IMR-90 (cell line): ENCODE measurements around the gene MTHFS. TPM values are rescaled to one million over a fixed set of nuclear protein-coding genes. Genes with fewer than 3 reads are reported as not detected.

ENCODE experiments used
- ATAC-seq: fragments of 200-7000 bp; cut with Tn5 transposase; 2 replicates; pipeline ENCODE4 v1.9.1; 2020; ENCODE audit warnings: low read depth, mild to moderate bottlenecking, moderate library complexity
- BruUV-seq: library from RNA; stranded (reverse); fragments of 400-500 nt; replicated peaks from 2 replicates; lab custom pipeline; 2021; lab: Mats Ljungman, UMichigan
- CTCF ChIA-PET: fragments of 300-600 bp; formaldehyde crosslinking; extraction: SDS; loops from one replicate; lab custom pipeline; 2021; ENCODE audit warnings: antibody characterized with exemption; lab: Yijun Ruan, JAX
- POLR2A ChIA-PET: fragments of 300-600 bp; sonication (Branson Sonifier 250); formaldehyde crosslinking; loops from one replicate; lab custom pipeline; 2022; ENCODE audit warnings: antibody characterized with exemption; ENCODE audit not compliant: unreplicated experiment; lab: Charles Lee
- DNase-seq: peaks from one replicate; pipeline ENCODE4 v3.0.0; 2013
- H2AFZ ChIP-seq: replicated peaks from 2 replicates; pipeline ENCODE3; 2013; ENCODE audit warnings: low read length, mild to moderate bottlenecking; ENCODE audit not compliant: poor library complexity
- H2AK5ac ChIP-seq: 2 replicates; pipeline ENCODE4 v1.6.1; 2013; ENCODE audit warnings: low read depth, low read length, inconsistent platforms
- H2AK9ac ChIP-seq: replicated peaks from 2 replicates; pipeline ENCODE3; 2013; ENCODE audit warnings: mild to moderate bottlenecking, low read depth, low read length, moderate library complexity; ENCODE audit not compliant: poor library complexity
- H2BK120ac ChIP-seq: 2 replicates; pipeline ENCODE4 v1.6.1; 2013; ENCODE audit warnings: low read depth, low read length, inconsistent platforms
- H2BK15ac ChIP-seq: 3 replicates; pipeline ENCODE4 v1.6.1; 2013; ENCODE audit warnings: low read depth, low read length, inconsistent platforms
- H2BK20ac ChIP-seq: 2 replicates; pipeline ENCODE4 v1.6.1; 2013; ENCODE audit warnings: low read depth, mild to moderate bottlenecking, inconsistent platforms, low read length, moderate library complexity
- H2BK5ac ChIP-seq: 2 replicates; pipeline ENCODE4 v1.6.1; 2013; ENCODE audit warnings: mild to moderate bottlenecking, low read depth, low read length, inconsistent platforms; ENCODE audit not compliant: poor library complexity, severe bottlenecking
- H3K14ac ChIP-seq: replicated peaks from 2 replicates; pipeline ENCODE4 v1.6.1; 2013; ENCODE audit warnings: low read depth, low read length, inconsistent platforms
- H3K18ac ChIP-seq: 2 replicates; pipeline ENCODE4 v1.6.1; 2013; ENCODE audit warnings: low read depth, low read length, control low read depth
- H3K23ac ChIP-seq: 2 replicates; pipeline ENCODE4 v1.6.1; 2013; ENCODE audit warnings: low read depth, low read length, inconsistent platforms
- H3K27ac ChIP-seq: 2 replicates; pipeline ENCODE4 v1.5.1; 2013; ENCODE audit warnings: mild to moderate bottlenecking, control low read depth, low read length; ENCODE audit not compliant: insufficient read depth
- H3K27me3 ChIP-seq: 2 replicates; pipeline ENCODE4 v1.6.1; 2013; ENCODE audit warnings: low read length; ENCODE audit not compliant: control insufficient read depth, insufficient read depth
- H3K36me3 ChIP-seq: 2 replicates; pipeline ENCODE4 v1.6.1; 2013; ENCODE audit warnings: low read length, mixed read lengths; ENCODE audit not compliant: control insufficient read depth, insufficient read depth
- H3K4ac ChIP-seq: 2 replicates; pipeline ENCODE4 v1.6.1; 2013; ENCODE audit warnings: low read depth, low read length, inconsistent platforms
- H3K4me1 ChIP-seq: 2 replicates; pipeline ENCODE4 v1.6.1; 2013; ENCODE audit warnings: low read length, mixed read lengths; ENCODE audit not compliant: control insufficient read depth, insufficient read depth
- H3K4me2 ChIP-seq: 2 replicates; pipeline ENCODE4 v1.6.1; 2013; ENCODE audit warnings: low read depth, mild to moderate bottlenecking, control low read depth, low read length, moderate library complexity
- H3K4me3 ChIP-seq: 2 replicates; pipeline ENCODE4 v1.5.1; 2013; ENCODE audit warnings: low read depth, mild to moderate bottlenecking, control low read depth, low read length, moderate library complexity; ENCODE audit not compliant: insufficient read depth
- H3K56ac ChIP-seq: 2 replicates; pipeline ENCODE4 v1.6.1; 2013; ENCODE audit warnings: low read length, inconsistent platforms; ENCODE audit not compliant: insufficient read depth; ENCODE audit errors: extremely low read depth
- H3K79me1 ChIP-seq, 2 experiments: 2 replicates each; pipeline ENCODE4 v1.6.1; 2013; ENCODE audit warnings: low read length in 2 of 2, inconsistent platforms in 1 of 2, low read depth in 1 of 2
- H3K9ac ChIP-seq: 2 replicates; pipeline ENCODE4 v1.6.1; 2013; ENCODE audit warnings: low read depth, low read length, control low read depth
- H3K9me1 ChIP-seq: 2 replicates; pipeline ENCODE4 v1.6.1; 2013; ENCODE audit warnings: low read length, inconsistent platforms; ENCODE audit not compliant: insufficient read depth
- H3K9me3 ChIP-seq: 2 replicates; pipeline ENCODE4 v1.6.1; 2013; ENCODE audit warnings: low read length; ENCODE audit not compliant: control insufficient read depth, insufficient read depth
- H4K20me1 ChIP-seq: 2 replicates; pipeline ENCODE4 v1.6.1; 2013; ENCODE audit warnings: low read length, inconsistent platforms; ENCODE audit not compliant: insufficient read depth
- H4K5ac ChIP-seq: 2 replicates; pipeline ENCODE4 v1.6.1; 2013; ENCODE audit warnings: mild to moderate bottlenecking, low read depth, low read length, control low read depth
- H4K8ac ChIP-seq, 2 experiments: 2 replicates each; pipeline ENCODE4 v1.6.1; 2013; ENCODE audit warnings: low read depth in 2 of 2, low read length in 2 of 2, control low read depth in 1 of 2, inconsistent platforms in 1 of 2
- H4K91ac ChIP-seq: 2 replicates; pipeline ENCODE4 v1.6.1; 2013; ENCODE audit warnings: low read depth, low read length, inconsistent platforms; ENCODE audit not compliant: insufficient read depth
- BHLHE40 ChIP-seq: fragments of 150-350 bp; IDR thresholded peaks from 2 replicates; pipeline ENCODE4 v1.6.1; 2016; ENCODE audit warnings: mild to moderate bottlenecking, low read depth, low read length
- CEBPB ChIP-seq: IDR thresholded peaks from 2 replicates; pipeline ENCODE4 v1.6.1; 2012; ENCODE audit warnings: low read depth, low read length, improper control_type of control experiment
- CHD1 ChIP-seq: IDR thresholded peaks from 2 replicates; pipeline ENCODE4 v1.6.1; 2012; ENCODE audit warnings: low read depth, low read length, improper control_type of control experiment
- FOS ChIP-seq: fragments of 150-350 bp; IDR thresholded peaks from 2 replicates; pipeline ENCODE4 v1.6.1; 2016; ENCODE audit warnings: low read depth, low read length
- MAFK ChIP-seq: IDR thresholded peaks from 2 replicates; pipeline ENCODE4 v1.6.1; 2012; ENCODE audit warnings: low read depth, low read length, improper control_type of control experiment
- MAZ ChIP-seq: IDR thresholded peaks from 2 replicates; pipeline ENCODE4 v1.6.1; 2012; ENCODE audit warnings: low read depth, mild to moderate bottlenecking, low read length, improper control_type of control experiment, moderate library complexity, borderline replicate concordance
- MXI1 ChIP-seq: IDR thresholded peaks from 2 replicates; pipeline ENCODE4 v1.6.1; 2012; ENCODE audit warnings: low read depth, mild to moderate bottlenecking, low read length, moderate library complexity, borderline replicate concordance
- NFE2L2 ChIP-seq: fragments of 150-350 bp; IDR thresholded peaks from 2 replicates; pipeline ENCODE4 v1.6.1; 2016; ENCODE audit warnings: low read depth, mild to moderate bottlenecking, low read length
- POLR2A ChIP-seq: IDR thresholded peaks from 2 replicates; pipeline ENCODE4 v1.6.1; 2012; ENCODE audit warnings: mild to moderate bottlenecking, low read depth, low read length
- RAD21 ChIP-seq: IDR thresholded peaks from 2 replicates; pipeline ENCODE4 v1.6.1; 2012; ENCODE audit warnings: low read length, improper control_type of control experiment
- RCOR1 ChIP-seq: IDR thresholded peaks from 2 replicates; pipeline ENCODE4 v1.6.1; 2012; ENCODE audit warnings: mild to moderate bottlenecking, low read length, improper control_type of control experiment; ENCODE audit not compliant: insufficient replicate concordance
- RFX5 ChIP-seq: IDR thresholded peaks from 2 replicates; pipeline ENCODE4 v1.8.0; 2012; ENCODE audit warnings: low read depth, mild to moderate bottlenecking, low read length, moderate library complexity
- SMC3 ChIP-seq: fragments of 150-350 bp; IDR thresholded peaks from 2 replicates; pipeline ENCODE4 v1.6.1; 2016; ENCODE audit warnings: low read depth, mild to moderate bottlenecking, antibody characterized with exemption, low read length, moderate library complexity
- WGBS, 2 experiments: methylation state at CpG; one replicate each; pipeline versions ENCODE4 v1.1.5 to v1.1.7; 2013; ENCODE audit warnings: missing lambda C conversion rate in 2 of 2; ENCODE audit not compliant: insufficient read length in 1 of 2; ENCODE audit errors: extremely low coverage in 2 of 2; 5-methylcytosine and 5-hydroxymethylcytosine counted together
- dilution Hi-C: fragments of 300-500 bp; cut with HindIII; formaldehyde crosslinking; loops from one replicate; pipeline ENCODE4 v1.14.3; 2018; ENCODE audit warnings: low sequenced_read_pairs; ENCODE audit not compliant: unreplicated experiment
- in situ Hi-C: fragments of 300-500 bp; cut with MboI; formaldehyde crosslinking; loops from 3 replicates; pipeline ENCODE4 v1.14.3; 2019; ENCODE audit warnings: low sequenced_read_pairs, inconsistent platforms, mixed read lengths
- intact Hi-C: fragments of 100-400 bp; cut with micrococcal nuclease; formaldehyde crosslinking; loops from 2 replicates; pipeline ENCODE4 v1.10.0; 2022
- polyA plus RNA-seq, 3 experiments: library from polyadenylated mRNA; depleted of rRNA; stranded (reverse); fragments of >200 nt; gene quantifications; 2 replicates each; pipeline ENCODE4 v1.2.3, GENCODE V29; 2012; ENCODE audit warnings: low replicate concordance in 1 of 3
- total RNA-seq: library from RNA; depleted of rRNA; stranded (reverse); fragments of >200 nt; gene quantifications from 2 replicates; pipeline ENCODE4 v1.2.3, GENCODE V29; 2012
- TF ChIP-seq, protein P1 (sequence below): fragments of 150-350 bp; IDR thresholded peaks from 2 replicates; pipeline ENCODE4 v1.6.1; 2017; ENCODE audit warnings: mild to moderate bottlenecking, antibody characterized with exemption, low read length, low read depth
- TF ChIP-seq, protein P2 (sequence below): conservative IDR thresholded peaks from 2 replicates; pipeline ENCODE4 v1.5.1; 2012; ENCODE audit warnings: mild to moderate bottlenecking, low read depth, low read length, improper control_type of control experiment
- TF ChIP-seq, protein P3 (sequence below): fragments of 150-350 bp; IDR thresholded peaks from 2 replicates; pipeline ENCODE4 v1.6.1; 2016; ENCODE audit warnings: low read depth, mild to moderate bottlenecking, low read length, moderate library complexity, borderline replicate concordance

The MTHFS gene
- total and polyA plus RNA-seq, 2 of the 4 experiments (the other 2 are of a cell fraction): 5.5 to 6.3 TPM

DNA sequence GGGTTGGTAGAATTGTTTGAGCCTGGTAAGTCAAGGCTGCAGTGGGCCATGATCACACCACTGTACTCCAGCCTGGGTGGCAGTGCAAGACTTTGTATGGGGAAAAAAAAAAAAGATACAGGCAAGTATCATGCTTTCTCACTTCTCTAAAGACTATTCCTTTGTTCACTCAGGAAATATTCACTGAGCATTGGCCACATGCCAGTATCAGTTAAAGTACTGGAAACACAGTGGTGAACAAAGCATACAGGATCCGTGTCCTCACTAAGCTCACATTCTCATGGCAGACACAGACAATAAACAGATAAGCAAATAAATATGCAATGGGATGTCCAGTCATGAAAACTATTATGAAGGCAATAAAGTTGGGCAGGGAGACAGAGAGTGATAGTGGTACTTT is 5.1 kb upstream of the MTHFS start:
- no peak overlapping the region for H3K9ac ChIP-seq
- POLR2A ChIA-PET: no interaction called here
- no peak overlapping the region for H3K18ac ChIP-seq
- H2AK9ac ChIP-seq: no peak overlapping the region
- TF ChIP-seq RCOR1 (no peak), NFE2L2 (no peak), MAZ (no peak), CHD1 (no peak), FOS (no peak), SMC3 (no peak), MAFK (no peak), RFX5 (no peak), CEBPB (no peak), MXI1 (no peak), RAD21 (no peak), BHLHE40 (no peak), POLR2A (no peak)
- TF ChIP-seq, protein P1, sequence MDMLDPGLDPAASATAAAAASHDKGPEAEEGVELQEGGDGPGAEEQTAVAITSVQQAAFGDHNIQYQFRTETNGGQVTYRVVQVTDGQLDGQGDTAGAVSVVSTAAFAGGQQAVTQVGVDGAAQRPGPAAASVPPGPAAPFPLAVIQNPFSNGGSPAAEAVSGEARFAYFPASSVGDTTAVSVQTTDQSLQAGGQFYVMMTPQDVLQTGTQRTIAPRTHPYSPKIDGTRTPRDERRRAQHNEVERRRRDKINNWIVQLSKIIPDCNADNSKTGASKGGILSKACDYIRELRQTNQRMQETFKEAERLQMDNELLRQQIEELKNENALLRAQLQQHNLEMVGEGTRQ: no peak
- TF ChIP-seq, protein P2, sequence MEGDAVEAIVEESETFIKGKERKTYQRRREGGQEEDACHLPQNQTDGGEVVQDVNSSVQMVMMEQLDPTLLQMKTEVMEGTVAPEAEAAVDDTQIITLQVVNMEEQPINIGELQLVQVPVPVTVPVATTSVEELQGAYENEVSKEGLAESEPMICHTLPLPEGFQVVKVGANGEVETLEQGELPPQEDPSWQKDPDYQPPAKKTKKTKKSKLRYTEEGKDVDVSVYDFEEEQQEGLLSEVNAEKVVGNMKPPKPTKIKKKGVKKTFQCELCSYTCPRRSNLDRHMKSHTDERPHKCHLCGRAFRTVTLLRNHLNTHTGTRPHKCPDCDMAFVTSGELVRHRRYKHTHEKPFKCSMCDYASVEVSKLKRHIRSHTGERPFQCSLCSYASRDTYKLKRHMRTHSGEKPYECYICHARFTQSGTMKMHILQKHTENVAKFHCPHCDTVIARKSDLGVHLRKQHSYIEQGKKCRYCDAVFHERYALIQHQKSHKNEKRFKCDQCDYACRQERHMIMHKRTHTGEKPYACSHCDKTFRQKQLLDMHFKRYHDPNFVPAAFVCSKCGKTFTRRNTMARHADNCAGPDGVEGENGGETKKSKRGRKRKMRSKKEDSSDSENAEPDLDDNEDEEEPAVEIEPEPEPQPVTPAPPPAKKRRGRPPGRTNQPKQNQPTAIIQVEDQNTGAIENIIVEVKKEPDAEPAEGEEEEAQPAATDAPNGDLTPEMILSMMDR: no peak
- TF ChIP-seq, protein P3, sequence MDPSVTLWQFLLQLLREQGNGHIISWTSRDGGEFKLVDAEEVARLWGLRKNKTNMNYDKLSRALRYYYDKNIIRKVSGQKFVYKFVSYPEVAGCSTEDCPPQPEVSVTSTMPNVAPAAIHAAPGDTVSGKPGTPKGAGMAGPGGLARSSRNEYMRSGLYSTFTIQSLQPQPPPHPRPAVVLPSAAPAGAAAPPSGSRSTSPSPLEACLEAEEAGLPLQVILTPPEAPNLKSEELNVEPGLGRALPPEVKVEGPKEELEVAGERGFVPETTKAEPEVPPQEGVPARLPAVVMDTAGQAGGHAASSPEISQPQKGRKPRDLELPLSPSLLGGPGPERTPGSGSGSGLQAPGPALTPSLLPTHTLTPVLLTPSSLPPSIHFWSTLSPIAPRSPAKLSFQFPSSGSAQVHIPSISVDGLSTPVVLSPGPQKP: no peak
- H4K20me1 ChIP-seq: no peaks in the 10 kb centered on the region
- dilution Hi-C loops (no loop called here), intact Hi-C loops (no loop called here), in situ Hi-C loops (loop anchor here (10.0 kb wide), 1 partner anchor 273 kb away; no protein-coding TSS in a partner anchor)
- H4K91ac ChIP-seq: no peak overlapping the region
- no peak overlapping the region for H2AK5ac ChIP-seq
- H3K79me1 ChIP-seq: peaks cover 11 to 21% of the 10 kb centered on the region in 2 experiments
- DNase-seq (no peak), ATAC-seq (no peak)
- no peaks in the 10 kb centered on the region for H3K9me3 ChIP-seq
- no peak overlapping the region for H3K56ac ChIP-seq
- H4K8ac ChIP-seq: no peak overlapping the region
- H2BK120ac ChIP-seq: no peak overlapping the region
- H3K4me3 ChIP-seq: no peak overlapping the region
- H3K14ac ChIP-seq: no peak overlapping the region
- no TSS peak for BruUV-seq
- no peak overlapping the region for H3K23ac ChIP-seq
- H4K5ac ChIP-seq: no peak overlapping the region
- H3K4me1 ChIP-seq: peaks cover 10% of the 10 kb centered on the region
- H3K4me2 ChIP-seq: no peak overlapping the region
- H3K27me3 ChIP-seq: no peaks in the 10 kb centered on the region
- H3K36me3 ChIP-seq: peaks cover 5% of the 10 kb centered on the region; the same call in 1 of the 2 replicates
- CTCF ChIA-PET: no interaction called here
- no peak overlapping the region for H2BK15ac ChIP-seq
- no CpG with 5 or more reads among the region's 1 CpG for WGBS, 2 experiments
- H2BK20ac ChIP-seq: no peak overlapping the region
- no peak overlapping the region for H2AFZ ChIP-seq
- no peak overlapping the region for H2BK5ac ChIP-seq
- H3K9me1 ChIP-seq: peaks cover 7% of the 10 kb centered on the region
- no peak overlapping the region for H3K27ac ChIP-seq
- no peak overlapping the region for H3K4ac ChIP-seq
